OCI-LY7 (cell line): ENCODE results near the gene COL17A1.

Experiments
- EZH2phosphoT487 ChIP-seq: fragments of 200-600 bp; sonication (generic); IDR thresholded peaks from 2 replicates; pipeline ENCODE4 v1.6.1; 2018; ENCODE audit warnings: low read depth, borderline replicate concordance, mild to moderate bottlenecking, mixed run types, antibody characterized with exemption, low read length, moderate library complexity, mixed read lengths
- TF ChIP-seq, protein P1 (sequence below): fragments of 200-600 bp; sonication (generic); conservative IDR thresholded peaks from 2 replicates; pipeline ENCODE4 v1.5.1; 2014; ENCODE audit warnings: mild to moderate bottlenecking, antibody characterized with exemption, low read length, moderate library complexity, mixed read lengths

DNA sequence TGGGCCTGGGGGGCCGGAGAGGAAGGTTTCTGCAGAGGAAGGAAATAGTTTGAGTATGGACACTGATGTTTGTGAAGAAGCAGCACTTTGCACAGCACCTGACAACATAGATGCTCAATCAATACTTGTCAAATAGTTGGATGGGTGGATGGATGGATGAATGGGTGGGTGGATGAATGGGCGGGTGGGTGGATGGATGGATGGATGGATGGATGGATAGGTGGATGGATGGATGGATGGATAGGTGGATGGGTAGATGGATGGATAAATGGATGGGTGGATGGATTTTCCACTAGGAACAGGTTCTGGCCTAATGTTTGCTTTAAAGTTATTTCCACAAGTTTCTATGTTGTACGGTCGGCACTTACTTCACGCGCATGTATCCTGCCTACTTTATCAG lies 45.3 kb downstream of the COL17A1 start:
- TF ChIP-seq, protein P1, sequence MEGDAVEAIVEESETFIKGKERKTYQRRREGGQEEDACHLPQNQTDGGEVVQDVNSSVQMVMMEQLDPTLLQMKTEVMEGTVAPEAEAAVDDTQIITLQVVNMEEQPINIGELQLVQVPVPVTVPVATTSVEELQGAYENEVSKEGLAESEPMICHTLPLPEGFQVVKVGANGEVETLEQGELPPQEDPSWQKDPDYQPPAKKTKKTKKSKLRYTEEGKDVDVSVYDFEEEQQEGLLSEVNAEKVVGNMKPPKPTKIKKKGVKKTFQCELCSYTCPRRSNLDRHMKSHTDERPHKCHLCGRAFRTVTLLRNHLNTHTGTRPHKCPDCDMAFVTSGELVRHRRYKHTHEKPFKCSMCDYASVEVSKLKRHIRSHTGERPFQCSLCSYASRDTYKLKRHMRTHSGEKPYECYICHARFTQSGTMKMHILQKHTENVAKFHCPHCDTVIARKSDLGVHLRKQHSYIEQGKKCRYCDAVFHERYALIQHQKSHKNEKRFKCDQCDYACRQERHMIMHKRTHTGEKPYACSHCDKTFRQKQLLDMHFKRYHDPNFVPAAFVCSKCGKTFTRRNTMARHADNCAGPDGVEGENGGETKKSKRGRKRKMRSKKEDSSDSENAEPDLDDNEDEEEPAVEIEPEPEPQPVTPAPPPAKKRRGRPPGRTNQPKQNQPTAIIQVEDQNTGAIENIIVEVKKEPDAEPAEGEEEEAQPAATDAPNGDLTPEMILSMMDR = no peak
- no peak for TF ChIP-seq EZH2phosphoT487
